Spleen (tissue), 7 donors: ENCODE measurements around the gene LIN28A.

Experiments used
- POLR2AphosphoS5 ChIP-seq, 3 donors: sonication (generic); formaldehyde crosslinking; IDR thresholded peaks; one replicate each; pipeline ENCODE4 v1.5.1; 2017; ENCODE audit warnings: antibody characterized with exemption in 3 of 3
- TF ChIP-seq, protein P1 (sequence below), 11 experiments: fragments of 200-600 bp in 7 of 11; fragments of 450-650 bp in 4 of 11; sonication (generic) in 4 of 11; IDR thresholded peaks in 8 of 11; conservative IDR thresholded peaks in 3 of 11; 1 replicate in 7 of 11; 2 replicates in 4 of 11; pipeline versions ENCODE4 v1.4.0 to v1.8.0; 2016 to 2021; ENCODE audit warnings: antibody characterized with exemption in 11 of 11, inconsistent platforms in 4 of 11, mild to moderate bottlenecking in 1 of 11
- donor health status: DM: no; HTN: no; CAD: no; lungs with moderate emphysema.
- donor health status: DM: no; HTN: no; CAD: no.
- donor health status: DM: no; HTN: no; CAD: no.

GRCh38 chr1:26413031-26413430 lies 2.4 kb downstream of the LIN28A start:
- TF ChIP-seq POLR2AphosphoS5 (IDR thresholded peaks at IDR 0.05), result no peak
- TF ChIP-seq, protein P1, sequence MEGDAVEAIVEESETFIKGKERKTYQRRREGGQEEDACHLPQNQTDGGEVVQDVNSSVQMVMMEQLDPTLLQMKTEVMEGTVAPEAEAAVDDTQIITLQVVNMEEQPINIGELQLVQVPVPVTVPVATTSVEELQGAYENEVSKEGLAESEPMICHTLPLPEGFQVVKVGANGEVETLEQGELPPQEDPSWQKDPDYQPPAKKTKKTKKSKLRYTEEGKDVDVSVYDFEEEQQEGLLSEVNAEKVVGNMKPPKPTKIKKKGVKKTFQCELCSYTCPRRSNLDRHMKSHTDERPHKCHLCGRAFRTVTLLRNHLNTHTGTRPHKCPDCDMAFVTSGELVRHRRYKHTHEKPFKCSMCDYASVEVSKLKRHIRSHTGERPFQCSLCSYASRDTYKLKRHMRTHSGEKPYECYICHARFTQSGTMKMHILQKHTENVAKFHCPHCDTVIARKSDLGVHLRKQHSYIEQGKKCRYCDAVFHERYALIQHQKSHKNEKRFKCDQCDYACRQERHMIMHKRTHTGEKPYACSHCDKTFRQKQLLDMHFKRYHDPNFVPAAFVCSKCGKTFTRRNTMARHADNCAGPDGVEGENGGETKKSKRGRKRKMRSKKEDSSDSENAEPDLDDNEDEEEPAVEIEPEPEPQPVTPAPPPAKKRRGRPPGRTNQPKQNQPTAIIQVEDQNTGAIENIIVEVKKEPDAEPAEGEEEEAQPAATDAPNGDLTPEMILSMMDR (IDR thresholded peaks at IDR 0.05 in 8 of 11, conservative IDR thresholded peaks at IDR 0.05 in 3 of 11), result no peak
